Limb (tissue), 2 donors: Measurements from ENCODE around the gene DCP2.
A peak's percentile ranks its signal among the peaks of the same experiment; 100 is the strongest.

Experiments used
- DNase-seq, 2 donors: peaks; one replicate each; pipeline ENCODE4 v3.0.0-alpha.2; 2016; ENCODE audit errors: extremely low spot score in 2 of 2

The DCP2 gene

DNA sequence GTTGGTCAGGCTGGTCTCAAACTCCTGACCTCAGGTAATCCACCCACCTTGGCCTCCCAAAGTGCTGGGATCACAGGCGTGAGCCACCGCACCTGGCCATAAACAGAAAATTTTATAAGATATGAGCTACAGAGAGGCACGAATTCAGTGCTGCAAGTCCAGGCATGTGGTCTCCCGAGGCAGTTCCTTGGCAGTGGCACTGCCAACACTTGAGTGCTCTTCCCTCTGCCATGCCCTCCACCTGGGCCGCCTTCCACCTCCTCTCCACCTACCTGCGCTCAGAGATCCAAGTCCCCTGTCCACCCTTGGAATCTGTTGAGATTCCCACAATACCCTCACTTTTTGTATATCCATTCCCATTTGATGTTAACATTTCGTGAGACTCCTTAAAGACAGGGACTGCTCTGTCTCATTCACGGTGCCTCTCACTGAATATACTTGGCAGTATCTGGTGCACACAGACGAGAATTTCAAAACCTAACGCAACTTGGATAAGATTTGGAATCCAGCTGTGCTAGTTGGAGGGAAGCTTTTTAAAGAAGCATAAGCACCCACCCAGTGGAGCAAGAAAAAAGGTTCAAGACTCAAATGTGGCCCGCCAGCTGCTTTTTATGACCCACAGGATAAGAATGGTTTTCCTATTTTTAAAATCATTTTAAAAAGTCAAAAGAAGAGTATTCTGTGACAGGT, 68.3 kb downstream of the DCP2 start:
- DNase-seq = peak in 1 of 2 donors; percentile 10

DNA sequence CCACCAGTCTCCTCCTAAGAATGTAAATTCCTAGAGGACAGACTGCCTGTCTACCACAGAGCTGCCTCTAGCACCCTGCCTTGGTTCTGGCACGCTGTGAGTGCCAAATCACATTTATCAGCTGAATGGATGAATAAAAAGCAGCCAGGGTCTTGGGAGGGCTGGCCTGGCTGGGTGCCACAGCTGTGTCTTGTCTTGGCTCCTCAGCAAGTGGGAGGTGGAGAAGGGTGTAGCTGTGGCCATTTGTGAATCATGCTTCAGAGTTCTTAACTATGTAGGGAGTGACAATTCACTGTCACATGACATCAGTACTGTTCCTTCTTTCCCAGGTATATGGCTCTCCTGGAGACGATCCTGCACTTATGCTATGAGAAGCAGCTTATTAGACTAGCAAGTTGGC, 70.6 kb downstream of the DCP2 start:
- no peak for DNase-seq

DNA sequence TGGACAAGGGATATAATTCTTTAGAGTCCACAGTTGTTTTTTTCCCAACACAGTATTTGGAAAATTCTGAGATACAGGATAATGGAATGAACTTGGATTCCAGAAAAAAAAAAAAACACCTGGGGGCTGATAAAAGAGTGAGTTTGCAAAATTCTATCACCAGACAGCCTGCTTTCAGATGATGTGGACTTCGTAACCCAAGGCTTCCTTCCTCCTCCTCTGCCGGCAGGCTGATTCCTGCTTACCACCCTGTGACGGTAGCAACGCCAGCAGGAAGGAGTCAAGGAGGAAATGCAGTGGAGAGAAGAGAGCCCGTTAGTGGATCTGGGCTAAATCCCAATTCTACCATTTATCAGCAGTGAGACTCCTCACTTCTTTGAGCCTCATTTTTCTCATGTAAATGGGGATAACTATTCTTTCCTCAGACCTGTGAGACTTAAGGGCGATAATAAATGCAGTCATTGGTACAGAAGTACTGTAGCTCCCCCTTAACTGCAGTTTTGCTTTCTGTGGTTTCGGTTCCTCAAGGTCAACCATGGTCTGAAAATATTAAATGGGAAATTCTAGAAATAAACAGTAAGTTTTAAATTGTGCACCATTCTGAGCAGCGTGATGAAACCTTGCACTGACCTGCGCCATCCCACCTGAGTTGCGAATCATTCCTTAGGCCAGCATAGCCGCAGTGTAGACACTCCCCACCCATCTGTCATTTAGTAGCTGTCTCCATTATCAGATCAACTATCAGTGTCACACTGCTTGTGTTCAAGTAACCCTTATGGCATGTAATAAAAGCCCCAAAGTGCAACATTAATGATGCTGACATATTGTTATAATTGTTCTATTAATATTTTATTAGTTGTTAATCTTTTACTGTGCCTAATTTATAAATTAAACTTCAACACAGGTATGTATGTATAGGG, 71.4 kb downstream of the DCP2 start:
- no peak for DNase-seq

DNA sequence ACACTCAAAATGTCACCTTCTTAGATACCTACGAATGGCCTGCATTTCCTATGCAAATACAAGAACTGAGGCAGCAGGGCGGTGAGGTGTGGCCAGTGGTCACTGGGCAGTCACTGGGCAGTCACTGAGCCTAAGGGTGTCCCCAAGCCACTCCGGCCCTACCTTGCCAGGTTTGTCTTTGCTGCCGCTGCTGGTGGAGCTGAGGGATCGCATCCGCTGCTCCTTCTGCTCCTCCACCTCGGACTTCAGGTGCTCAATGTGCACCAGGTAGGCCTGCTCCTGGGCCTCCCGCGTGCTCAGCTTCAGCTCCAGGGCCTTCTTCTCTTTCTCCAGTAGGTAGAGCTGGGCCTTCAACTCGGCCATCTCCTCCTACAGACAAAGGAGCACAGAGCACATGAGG, 72.3 kb downstream of the DCP2 start:
- no peak for DNase-seq

DNA sequence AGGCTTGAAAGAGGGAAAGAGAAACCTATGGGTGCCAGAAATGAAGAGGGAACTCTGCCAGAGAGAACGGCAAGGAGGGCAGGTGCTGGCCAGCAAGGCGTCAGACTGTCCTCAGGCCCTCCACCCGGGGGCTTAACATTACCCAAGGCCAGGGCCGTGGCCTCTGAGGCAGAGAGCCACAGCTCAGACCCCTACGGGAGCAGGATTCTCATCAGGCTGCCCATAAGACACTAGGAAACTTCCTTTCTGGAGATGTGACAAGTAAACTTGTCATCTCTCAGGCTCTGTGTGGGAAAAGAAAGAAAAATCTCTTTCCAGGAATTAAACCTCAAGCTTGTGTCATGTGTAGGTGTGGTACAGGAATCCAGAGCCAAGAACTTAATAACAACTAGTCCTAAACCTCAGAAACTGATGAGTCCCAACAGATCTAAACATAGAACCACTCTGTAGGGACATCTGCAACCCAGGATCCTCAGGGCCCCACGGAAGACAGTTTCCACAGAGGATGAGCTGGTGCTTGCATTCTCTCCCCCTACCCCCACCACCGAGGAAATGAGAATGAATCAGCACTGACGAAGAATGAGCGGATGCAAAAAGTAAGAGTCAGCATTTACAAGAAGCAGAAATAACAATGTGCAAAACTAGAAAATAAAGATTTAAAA, 74.3 kb downstream of the DCP2 start:
- DNase-seq = peak in 1 of 2 donors; percentile 48

DNA sequence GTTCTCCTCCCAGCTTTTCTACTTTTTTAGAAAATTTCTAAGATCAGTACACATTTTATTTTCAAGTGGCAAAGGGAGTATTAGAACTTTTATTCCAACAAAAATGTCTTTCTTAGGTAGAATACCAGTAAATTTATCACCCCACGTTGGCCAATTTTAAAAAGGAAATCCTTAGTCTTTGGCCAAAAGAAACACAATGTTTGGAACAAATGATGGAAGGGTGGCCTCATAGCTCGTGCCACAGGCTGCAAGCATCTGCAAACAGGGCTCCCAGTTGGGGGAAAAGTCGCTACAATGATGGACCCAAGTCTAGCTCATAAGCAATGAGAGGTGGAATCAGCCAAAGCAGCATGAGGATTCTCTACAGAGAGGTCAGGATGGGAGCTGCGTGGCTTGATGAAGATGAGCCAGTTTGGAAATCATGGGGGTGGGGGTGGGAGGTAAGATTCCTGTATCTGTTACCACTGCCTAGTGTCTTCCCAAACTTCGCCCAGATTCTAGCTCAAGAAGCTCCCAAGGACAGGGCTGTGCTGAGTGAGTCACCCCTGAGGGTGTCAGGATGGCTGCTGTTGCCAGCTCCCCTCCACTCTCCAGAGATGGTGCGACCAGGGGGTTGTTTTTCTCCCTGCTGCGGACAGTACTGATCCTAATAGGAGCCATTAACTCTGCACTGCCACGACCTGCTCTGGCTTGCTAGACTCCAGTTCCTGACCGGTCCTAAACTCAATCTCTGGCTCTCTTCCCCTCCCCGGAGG, 75.6 kb downstream of the DCP2 start:
- no peak for DNase-seq

DNA sequence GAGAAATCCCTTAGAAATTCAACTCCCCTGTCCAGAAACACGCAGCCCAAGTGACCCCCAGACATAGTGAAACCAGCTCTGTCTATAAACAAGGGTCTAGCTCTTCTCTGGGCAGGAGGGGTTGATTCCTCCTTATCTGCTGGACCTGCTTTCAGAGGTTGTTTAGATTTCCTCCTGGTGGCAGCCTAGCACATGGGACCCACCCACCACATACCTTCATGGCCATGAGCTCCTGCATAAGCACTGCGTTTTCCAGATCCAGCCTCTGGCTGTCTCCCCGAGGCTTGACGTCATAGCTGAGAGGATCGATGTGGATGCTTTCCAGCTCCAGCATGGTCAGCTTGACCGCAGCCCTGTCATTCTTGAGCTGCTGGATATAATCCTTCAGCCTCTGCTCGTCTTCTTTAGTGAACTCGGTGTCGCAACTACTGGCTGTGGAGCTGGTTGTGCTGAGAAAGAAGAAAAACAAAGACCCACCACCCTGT, 77.0 kb downstream of the DCP2 start:
- DNase-seq = no peak

DNA sequence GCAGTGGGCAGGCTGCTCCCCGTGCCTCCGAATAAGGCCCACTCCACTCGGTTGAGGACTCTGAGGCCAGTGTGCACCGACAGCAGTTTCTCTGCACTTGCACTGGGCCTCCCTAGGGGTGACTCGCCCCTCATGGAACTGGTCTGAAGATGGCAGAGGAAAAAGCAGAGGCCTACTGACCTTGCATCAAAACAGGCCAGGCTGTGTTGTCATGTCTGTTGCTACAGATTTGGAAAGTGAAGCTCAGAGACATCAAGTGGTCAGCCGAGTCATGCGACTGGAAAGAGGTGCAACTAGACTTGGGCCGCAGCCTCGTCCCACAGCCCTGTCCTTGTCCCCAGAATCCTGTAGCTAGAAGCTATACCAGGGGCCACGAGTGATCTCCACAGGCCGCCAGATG, 78.3 kb downstream of the DCP2 start:
- no peak for DNase-seq

DNA sequence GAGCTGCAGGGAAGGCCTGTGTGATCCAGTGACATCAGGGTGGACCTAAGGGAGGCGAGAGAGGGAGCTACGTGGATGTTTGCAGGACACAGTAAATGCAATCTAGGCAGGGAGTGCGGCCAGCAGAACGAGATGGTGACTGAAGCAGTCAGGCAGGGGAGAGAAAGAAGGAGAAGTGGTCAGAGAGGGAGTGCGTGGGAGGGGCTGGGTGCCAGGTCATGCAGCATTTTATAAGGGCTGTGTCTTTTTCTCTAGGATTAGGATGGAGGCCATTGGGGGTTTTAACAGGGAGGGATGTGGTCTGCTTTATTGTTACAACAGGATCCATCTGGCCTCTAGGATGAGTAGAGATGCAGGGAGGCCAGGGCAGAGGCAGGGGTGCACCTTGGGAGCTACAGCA, 80.4 kb downstream of the DCP2 start:
- DNase-seq = no peak

DNA sequence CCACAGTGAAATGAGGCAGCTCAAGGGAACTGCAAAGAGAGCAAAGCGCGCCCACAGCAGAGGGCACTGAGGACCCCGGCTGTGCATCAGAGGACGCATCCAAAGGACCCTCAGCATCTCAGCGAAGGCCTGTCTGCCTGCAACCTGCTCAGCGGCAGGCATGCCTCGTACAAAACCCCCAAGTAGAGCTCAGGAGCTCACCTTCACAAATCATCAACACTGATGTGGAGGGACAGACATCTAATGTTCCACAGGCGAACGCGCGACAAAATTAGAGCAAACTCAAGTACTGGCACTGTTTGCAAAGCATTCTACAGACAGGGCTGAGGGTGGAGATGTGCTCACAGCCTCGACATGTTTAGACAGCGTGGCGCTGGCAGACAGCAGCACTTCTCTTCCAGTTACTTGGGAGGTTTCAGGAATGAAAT, 81.0 kb downstream of the DCP2 start:
- no peak for DNase-seq

DNA sequence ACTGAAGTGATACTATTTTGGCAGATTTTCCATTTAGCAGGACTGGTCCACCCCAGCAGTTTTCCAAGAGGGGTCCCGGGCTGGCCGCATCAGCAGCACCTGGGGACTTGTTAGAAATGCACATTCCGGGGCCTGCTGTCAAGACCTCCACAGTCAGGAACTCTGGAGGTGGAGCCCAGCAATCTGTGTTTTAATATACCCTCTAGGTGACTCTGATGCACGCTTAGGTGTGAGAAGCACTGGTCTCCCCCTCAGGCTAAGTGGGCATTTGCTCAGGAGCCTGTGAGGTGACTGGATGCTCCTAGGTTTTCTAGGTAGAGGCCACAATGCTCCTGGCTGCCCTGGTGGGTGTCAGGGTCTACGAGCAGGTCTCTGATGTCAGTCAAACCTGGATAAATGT, 81.7 kb downstream of the DCP2 start:
- DNase-seq = no peak

DNA sequence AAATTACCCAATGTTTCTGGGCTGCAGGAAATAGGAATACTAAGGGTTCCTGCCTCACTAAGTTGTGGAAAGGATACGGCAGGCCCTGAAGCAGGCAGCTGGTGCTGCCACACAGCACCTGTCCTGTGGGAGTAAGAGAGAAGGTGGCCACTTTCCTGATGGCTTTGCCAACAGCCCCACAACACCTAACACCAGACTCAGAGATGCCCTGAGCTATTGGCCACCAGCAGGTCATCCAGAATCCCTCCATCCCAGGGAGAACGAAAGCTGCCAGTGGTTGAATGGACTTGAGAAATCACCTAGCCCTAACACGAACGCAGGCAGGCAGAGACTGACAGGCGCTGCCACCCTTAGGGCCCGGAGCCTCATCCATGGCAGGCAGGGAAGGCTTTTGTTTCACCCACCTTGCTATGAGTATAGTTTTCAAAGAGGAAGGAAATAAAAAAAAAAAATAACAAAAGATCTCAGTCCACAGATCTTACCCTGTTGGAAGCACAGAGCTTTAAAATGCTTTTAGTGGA, 82.2 kb downstream of the DCP2 start:
- DNase-seq = no peak

DNA sequence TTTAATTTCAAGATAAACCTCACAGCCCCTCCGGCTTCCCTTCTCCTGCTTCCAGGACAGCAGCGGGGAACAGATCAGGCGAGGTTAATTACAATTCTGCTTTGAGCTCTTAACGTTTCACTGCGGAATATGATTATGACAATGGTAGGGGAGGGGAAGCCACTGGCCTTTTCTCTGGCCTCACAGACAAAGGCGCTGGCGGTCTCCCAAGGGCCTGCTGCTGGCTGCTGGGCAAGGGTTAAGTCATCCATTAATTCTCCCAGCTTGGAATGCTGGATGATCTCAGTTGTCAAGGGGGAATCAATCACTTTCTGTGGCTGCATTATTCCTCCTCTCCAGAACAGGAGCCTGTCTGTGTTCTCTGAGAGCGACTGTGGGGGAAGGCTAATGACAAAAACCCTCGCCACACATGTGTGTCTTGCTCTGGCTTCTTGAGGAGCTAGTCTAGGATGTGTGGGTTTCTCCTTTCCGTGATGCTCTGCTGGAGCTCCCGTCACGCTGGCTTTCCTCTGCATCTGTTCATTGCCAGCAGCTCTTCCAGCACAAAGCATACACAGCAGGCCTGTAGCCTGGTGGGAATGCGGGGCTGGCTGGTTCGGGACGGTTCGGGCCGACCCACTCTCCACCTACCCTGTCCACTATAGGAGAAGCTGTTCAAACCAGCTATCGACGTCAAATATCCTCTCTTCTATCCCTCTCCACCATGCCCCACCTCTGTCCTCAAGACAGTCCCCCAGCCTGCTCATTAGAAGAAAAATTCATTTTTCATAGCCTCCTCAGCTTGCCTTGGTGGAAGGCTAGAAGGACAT, 82.8 kb downstream of the DCP2 start:
- peak; percentile 43 to 72 for DNase-seq

DNA sequence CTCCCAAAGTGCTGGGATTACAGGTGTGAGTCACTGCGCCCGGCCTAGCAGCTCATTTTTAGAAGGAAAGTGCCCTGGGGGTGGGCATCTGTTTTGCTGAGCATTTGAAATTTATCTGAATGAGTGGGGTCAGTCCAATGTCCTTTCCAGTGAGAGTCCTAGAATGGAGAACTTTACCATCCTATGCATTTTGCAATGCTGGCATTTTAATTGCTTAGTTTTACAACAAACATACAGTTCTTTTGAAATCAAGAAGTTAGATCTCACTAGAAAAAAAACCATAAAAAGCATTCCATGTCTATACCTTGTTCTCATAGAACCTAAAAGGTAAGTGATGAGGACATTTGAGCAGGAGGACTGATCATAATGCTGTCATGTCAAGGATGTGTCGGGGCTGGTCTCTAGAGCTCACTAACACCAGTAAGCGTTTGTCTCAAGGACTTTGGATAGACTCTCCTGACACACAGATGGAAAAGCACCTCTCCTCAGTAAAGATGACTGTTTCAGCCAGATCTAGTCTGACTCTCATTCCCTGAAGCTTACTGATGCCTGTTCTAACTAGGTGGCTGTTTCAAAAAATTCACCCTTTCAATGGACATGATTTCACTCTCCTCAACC, 83.9 kb downstream of the DCP2 start:
- no peak for DNase-seq

DNA sequence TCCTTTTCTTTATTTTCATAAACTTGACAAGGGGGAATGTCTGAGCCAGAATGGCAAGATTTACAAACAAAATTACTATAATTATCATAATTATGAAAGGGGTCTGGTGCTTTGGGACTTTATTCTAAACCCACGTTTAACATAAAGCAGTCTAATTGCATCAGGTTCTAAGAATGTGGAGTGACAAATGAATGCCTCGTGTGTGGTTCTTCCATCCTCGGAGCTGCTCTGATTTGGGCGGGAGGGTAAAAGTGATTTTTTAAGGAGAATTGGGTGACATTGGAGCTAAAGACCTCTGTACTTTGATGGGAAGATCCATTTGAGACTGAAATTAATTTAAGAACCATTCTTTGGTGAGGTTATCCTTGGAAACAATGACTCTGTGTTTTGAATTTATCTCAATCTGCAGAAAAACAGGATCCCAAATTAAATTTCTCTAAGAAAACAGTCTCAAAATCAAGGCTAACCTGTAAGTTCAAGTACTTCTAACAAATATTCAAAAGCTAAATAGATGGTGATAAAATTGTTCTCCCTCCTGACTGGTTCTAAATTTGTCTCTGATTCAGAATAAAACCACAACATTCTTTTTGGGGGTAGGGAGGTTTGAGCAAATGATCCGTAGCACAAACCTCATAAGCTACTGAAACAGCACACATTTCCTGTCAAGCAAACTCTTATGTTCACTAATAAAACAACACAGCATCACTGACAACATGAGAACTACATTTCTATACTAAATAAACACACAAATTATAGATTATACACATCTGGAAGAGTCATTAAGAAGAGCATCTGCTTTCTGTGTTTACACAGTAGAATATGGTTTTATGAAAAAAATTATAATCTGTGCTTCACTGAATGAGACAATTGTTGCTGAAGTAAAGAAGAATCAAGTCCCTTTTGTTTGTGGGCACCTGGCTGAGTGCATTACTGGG, 85.5 kb downstream of the DCP2 start:
- DNase-seq = no peak

DNA sequence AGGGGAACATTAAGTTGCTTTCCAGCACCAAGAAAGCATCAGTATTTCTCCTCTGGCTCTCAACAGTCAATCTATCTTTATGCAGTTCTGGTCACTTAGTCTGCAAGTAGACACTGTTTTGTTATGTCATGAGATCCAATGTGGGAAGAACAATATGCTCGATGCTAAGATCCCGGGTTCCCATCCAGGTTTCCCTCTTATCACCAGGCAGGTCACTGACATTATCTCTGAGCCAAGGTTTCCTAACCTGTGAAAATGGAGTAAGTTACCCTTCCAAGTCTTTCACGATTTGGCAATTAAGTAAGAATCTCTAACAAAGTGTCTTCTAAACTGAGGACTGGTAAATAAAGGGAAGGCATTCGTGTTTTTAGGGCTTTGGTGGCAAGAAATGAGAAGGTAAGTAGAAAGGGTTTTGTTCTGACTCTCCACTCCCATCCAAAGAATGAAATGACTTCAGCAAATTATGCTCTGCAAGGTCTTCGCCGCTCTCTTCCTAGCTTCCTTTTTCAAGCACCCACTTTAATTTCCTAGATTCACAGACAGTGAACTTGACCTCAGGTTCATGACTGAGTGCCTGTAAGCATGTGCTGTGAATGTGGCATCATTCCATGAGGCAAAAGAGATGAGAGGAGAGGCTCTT, 86.4 kb downstream of the DCP2 start:
- no peak for DNase-seq

DNA sequence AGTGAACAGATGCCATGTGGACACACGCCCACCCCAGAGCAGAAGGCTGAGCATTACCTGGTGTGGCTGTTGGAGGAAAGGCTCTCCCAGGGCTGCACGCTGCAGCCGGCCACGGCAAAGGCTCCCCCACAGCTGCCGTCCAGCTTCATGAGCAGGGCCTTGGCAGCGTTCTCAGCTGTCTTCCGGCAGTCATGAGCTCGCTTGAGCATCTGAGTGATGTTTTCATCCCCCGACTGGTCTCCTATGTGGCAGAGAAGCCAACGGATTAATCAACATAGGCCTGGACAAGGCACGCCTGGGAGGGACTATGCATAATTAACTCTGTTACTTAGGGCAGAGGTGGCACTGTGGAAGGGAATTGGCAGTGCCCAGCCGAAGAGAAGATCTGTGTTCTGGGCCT, 87.3 kb downstream of the DCP2 start:
- DNase-seq = no peak

DNA sequence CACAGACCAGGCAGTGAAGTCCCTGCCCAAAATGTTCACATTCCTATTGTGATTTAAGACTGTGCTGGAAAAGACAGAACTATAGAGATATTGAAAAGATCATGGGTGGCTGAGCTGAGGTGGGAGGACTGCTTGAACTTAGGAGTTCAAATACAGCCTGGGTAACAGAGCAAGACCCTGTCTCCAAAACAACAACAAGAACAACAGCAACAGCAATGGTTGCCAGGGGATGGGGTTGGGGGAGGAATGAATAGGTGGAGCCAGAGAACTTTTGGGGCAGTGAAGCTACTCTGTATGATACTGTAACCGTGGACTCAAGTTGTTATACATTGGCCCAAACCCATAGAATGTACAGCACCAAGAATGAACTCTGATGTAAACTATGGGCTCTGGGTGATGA, 88.2 kb downstream of the DCP2 start:
- no peak for DNase-seq
